Smooth muscle cell (in vitro differentiated cells): Measurements from ENCODE around the gene LEPROT. TPM values are rescaled to one million over a fixed set of nuclear protein-coding genes. Genes with fewer than 3 reads are reported as not detected.

Experiments
- DNase-seq: peaks from one replicate; lab custom pipeline; 2025; ENCODE audit not compliant: unreplicated experiment; lab: John Stamatoyannopoulos, UW
- H2AFZ ChIP-seq: fragments of 200-600 bp; sonication (generic); 2 replicates; pipeline ENCODE4 v1.6.0; 2016; ENCODE audit warnings: antibody characterized with exemption, low read depth, mild to moderate bottlenecking
- H3F3A ChIP-seq: fragments of 200-600 bp; sonication (generic); 2 replicates; pipeline ENCODE4 v1.6.0; 2017; ENCODE audit warnings: antibody characterized with exemption, low read depth
- H3K27ac ChIP-seq: fragments of 200-600 bp; sonication (generic); 2 replicates; pipeline ENCODE4 v1.5.1; 2016; ENCODE audit warnings: low read depth, mild to moderate bottlenecking
- H3K27me3 ChIP-seq: fragments of 200-600 bp; sonication (generic); 2 replicates; pipeline ENCODE4 v1.6.1; 2016; ENCODE audit warnings: low read depth, mild to moderate bottlenecking
- H3K36me3 ChIP-seq: fragments of 200-600 bp; sonication (generic); 2 replicates; pipeline ENCODE4 v1.5.1; 2016; ENCODE audit warnings: low read depth
- H3K4me1 ChIP-seq: fragments of 200-600 bp; sonication (generic); 2 replicates; pipeline ENCODE4 v1.5.1; 2016; ENCODE audit warnings: low read depth
- H3K4me2 ChIP-seq: fragments of 200-600 bp; sonication (generic); 2 replicates; pipeline ENCODE4 v1.6.0; 2016; ENCODE audit warnings: mild to moderate bottlenecking
- H3K4me3 ChIP-seq: fragments of 200-600 bp; sonication (generic); 2 replicates; pipeline ENCODE4 v1.5.1; 2016; ENCODE audit warnings: mild to moderate bottlenecking
- H3K79me2 ChIP-seq: fragments of 200-600 bp; sonication (generic); 2 replicates; pipeline ENCODE4 v1.6.0; 2016; ENCODE audit warnings: low read depth, mild to moderate bottlenecking
- H3K9ac ChIP-seq: fragments of 200-600 bp; sonication (generic); 2 replicates; pipeline ENCODE4 v1.6.0; 2016; ENCODE audit warnings: low read depth
- H3K9me3 ChIP-seq: fragments of 200-600 bp; sonication (generic); replicated peaks from 2 replicates; pipeline ENCODE4 v1.5.1; 2016; ENCODE audit warnings: low read depth
- H4K20me1 ChIP-seq: fragments of 200-600 bp; sonication (generic); 2 replicates; pipeline ENCODE4 v1.6.0; 2016; ENCODE audit warnings: low read depth
- WGBS: methylation state at CpG from one replicate; pipeline ENCODE4 v1.1.7; 2016; ENCODE audit warnings: low lambda C conversion rate; 5-methylcytosine and 5-hydroxymethylcytosine counted together
- polyA plus RNA-seq: library from polyadenylated mRNA; unstranded; fragments of >200 nt; fragmentation: Nextera tagmentation; extraction: Ambion mirVana; gene quantifications from 2 replicates; pipeline ENCODE4 v1.2.1, GENCODE V29; 2016
- total RNA-seq: library from RNA; depleted of rRNA; stranded (reverse); fragments of >200 nt; gene quantifications from 2 replicates; pipeline ENCODE4 v1.2.3, GENCODE V29; 2014
- TF ChIP-seq, protein P1 (sequence below): fragments of 200-600 bp; sonication (generic); IDR thresholded peaks from 2 replicates; pipeline ENCODE4 v1.5.1; 2017; ENCODE audit warnings: borderline replicate concordance, mild to moderate bottlenecking, antibody characterized with exemption; ENCODE audit not compliant: insufficient read depth, poor library complexity, severe bottlenecking

Gene LEPROT
- total and polyA plus RNA-seq, 2 experiments from 2014 or later = 61.0 to 76.4 TPM

DNA sequence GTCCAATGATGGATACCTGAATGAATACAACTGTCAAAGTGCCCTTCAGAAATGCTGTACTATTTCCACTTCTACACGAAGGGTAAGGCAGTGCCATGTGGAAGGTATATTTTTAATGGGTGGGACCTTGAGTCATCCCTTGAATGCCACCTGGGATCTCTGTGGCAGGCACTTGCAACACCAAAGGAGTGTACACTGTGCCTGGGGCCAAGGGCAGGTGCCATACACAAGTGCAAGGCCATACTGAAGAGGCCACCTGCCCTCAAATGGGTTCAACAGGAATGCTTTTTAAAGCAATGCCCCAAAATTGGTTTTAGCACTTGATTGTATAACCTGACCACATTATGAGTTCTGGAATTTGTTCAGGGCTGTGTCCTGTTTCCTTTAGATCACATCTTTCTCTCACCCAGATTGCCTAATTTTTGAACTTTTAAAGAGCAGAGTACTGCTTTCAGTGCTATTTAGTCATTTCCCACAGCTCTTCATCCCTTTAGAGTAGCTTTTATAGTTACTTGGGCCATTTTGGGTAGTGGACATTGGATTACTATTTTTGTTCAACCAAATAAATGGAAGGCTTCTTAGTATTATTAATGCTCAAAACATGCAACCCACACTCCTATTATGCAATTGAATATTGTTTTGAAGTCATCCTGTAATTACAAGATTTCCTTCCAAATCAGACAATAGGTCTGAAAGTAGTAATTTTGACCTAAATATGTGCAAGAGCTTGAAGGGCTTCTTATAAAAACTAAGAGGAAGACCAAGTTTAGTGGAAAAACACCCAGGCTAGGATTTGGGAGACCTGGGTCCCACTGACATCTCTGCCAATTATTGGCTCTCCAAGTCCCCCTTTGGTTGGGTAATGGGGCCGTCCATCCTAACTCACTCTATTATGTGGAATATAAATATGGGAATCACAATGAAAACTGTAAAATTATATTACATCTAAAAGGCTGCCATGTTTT is 57.2 kb downstream of the LEPROT start:
- Histone ChIP-seq H3K27ac (no peak overlapping the region), H3K4me3 (no peak overlapping the region), H3K27me3 (no peaks in the 10 kb centered on the region), H3K36me3 (no peaks in the 10 kb centered on the region), H3F3A (no peaks in the 10 kb centered on the region), H3K9me3 (no peaks in the 10 kb centered on the region), H4K20me1 (no peaks in the 10 kb centered on the region), H3K4me2 (no peak overlapping the region), H3K4me1 (no peaks in the 10 kb centered on the region), H2AFZ (no peak overlapping the region), H3K9ac (no peak overlapping the region), H3K79me2 (no peaks in the 10 kb centered on the region)
- 73% methylated on average over 2 of the region's 2 CpGs for WGBS
- DNase-seq = no peak
- TF ChIP-seq, protein P1, sequence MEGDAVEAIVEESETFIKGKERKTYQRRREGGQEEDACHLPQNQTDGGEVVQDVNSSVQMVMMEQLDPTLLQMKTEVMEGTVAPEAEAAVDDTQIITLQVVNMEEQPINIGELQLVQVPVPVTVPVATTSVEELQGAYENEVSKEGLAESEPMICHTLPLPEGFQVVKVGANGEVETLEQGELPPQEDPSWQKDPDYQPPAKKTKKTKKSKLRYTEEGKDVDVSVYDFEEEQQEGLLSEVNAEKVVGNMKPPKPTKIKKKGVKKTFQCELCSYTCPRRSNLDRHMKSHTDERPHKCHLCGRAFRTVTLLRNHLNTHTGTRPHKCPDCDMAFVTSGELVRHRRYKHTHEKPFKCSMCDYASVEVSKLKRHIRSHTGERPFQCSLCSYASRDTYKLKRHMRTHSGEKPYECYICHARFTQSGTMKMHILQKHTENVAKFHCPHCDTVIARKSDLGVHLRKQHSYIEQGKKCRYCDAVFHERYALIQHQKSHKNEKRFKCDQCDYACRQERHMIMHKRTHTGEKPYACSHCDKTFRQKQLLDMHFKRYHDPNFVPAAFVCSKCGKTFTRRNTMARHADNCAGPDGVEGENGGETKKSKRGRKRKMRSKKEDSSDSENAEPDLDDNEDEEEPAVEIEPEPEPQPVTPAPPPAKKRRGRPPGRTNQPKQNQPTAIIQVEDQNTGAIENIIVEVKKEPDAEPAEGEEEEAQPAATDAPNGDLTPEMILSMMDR = no peak

DNA sequence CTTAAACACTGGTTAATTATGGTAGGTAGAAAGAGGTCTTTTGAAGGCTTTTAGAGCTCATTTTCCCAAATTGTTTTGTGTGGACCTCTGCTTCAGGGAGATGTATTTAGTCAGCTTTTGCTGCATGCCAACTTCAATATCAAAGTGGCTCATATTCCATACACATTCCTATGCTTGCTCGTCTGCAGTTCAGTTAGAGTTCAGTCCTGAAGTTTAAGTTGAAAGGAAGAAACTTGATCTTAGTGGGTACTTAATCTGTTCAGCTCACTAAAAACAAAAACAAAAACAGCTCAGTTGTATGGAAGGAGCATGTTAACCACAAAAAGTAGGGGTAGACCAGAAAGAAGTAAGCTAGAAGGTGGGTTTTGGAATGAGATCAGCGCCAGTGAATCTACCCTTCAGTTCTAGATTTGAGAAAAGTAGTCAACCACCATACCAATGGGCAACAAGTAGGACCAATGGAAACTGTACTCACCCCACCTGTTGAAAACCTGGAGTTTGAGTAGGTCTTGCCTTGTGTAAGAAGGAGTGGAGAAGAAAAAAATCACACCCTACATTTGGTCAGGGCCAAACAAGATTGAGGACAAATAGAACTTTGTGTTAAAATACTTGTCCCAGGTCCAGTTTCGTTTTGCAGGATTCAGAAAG is 58.0 kb downstream of the LEPROT start:
- H4K20me1 ChIP-seq = no peaks in the 10 kb centered on the region
- no peaks in the 10 kb centered on the region for H3K27me3 ChIP-seq
- no peak for DNase-seq
- H3K4me1 ChIP-seq = no peaks in the 10 kb centered on the region
- no peaks in the 10 kb centered on the region for H3F3A ChIP-seq
- TF ChIP-seq, protein P1 = no peak
- H3K4me2 ChIP-seq = no peak overlapping the region
- H3K4me3 ChIP-seq = no peak overlapping the region
- H3K9ac ChIP-seq = no peak overlapping the region
- no peaks in the 10 kb centered on the region for H3K9me3 ChIP-seq
- no peak overlapping the region for H2AFZ ChIP-seq
- H3K79me2 ChIP-seq = no peaks in the 10 kb centered on the region
- no peak overlapping the region for H3K27ac ChIP-seq
- WGBS = 91% methylated on average over 3 of the region's 3 CpGs
- H3K36me3 ChIP-seq = no peaks in the 10 kb centered on the region

DNA sequence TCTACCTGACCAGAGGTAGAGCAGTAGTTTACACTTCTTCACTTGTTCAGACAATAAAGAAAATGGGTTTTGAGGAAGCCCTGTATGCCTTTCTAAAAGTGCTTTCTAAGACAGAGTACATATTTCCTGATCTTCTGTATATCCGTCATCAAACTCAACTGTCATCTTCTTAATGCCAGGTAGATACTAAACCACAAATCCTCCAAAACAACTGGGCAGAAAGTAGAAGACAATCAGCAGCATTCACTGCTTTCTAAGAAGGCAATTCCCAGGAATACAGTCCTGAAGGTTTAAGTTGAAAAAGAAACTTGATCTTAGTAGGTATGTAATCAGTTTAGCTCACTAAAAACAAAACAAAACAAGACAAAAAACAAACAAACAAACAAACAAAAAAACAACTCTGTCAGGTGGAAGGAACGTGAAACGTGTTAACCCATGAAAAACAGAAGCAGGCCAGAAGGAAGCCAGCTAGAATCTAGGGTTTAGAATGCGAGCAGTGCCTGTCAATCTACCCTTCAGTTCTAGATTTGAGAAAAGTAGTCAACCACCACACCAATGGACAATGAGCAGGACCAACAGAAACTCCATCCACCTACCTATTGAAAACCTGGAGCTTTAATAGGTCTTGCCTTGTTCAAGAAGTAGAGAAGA is 59.2 kb downstream of the LEPROT start:
- Histone ChIP-seq H3K4me3 (no peak overlapping the region), H3F3A (no peaks in the 10 kb centered on the region), H3K36me3 (no peaks in the 10 kb centered on the region), H4K20me1 (no peaks in the 10 kb centered on the region), H3K4me1 (no peaks in the 10 kb centered on the region), H3K27me3 (no peaks in the 10 kb centered on the region), H3K4me2 (no peak overlapping the region), H2AFZ (no peak overlapping the region), H3K9ac (no peak overlapping the region), H3K9me3 (no peaks in the 10 kb centered on the region), H3K79me2 (no peaks in the 10 kb centered on the region), H3K27ac (no peak overlapping the region)
- 91% methylated on average over 4 of the region's 4 CpGs for WGBS
- TF ChIP-seq, protein P1 = no peak
- no peak for DNase-seq
